Coronary artery (tissue), 2 donors: Measurements from ENCODE around the gene MAST3.

Experiments
- DNase-seq: peaks from one replicate; pipeline ENCODE4 v3.0.0-alpha.2; 2017; ENCODE audit warnings: low spot score
- H3K27ac ChIP-seq, 2 donors: fragments of 200-600 bp; sonication (generic); one replicate each; pipeline ENCODE4 v1.5.1; 2016 to 2019
- H3K4me3 ChIP-seq: fragments of 200-600 bp; sonication (generic); 2 replicates; pipeline ENCODE4 v1.5.1; 2016; ENCODE audit warnings: mild to moderate bottlenecking, moderate library complexity
- TF ChIP-seq, protein P1 (sequence below): fragments of 200-600 bp; sonication (generic); IDR thresholded peaks from one replicate; pipeline ENCODE4 v1.5.1; 2019; ENCODE audit warnings: antibody characterized with exemption

Gene MAST3

DNA sequence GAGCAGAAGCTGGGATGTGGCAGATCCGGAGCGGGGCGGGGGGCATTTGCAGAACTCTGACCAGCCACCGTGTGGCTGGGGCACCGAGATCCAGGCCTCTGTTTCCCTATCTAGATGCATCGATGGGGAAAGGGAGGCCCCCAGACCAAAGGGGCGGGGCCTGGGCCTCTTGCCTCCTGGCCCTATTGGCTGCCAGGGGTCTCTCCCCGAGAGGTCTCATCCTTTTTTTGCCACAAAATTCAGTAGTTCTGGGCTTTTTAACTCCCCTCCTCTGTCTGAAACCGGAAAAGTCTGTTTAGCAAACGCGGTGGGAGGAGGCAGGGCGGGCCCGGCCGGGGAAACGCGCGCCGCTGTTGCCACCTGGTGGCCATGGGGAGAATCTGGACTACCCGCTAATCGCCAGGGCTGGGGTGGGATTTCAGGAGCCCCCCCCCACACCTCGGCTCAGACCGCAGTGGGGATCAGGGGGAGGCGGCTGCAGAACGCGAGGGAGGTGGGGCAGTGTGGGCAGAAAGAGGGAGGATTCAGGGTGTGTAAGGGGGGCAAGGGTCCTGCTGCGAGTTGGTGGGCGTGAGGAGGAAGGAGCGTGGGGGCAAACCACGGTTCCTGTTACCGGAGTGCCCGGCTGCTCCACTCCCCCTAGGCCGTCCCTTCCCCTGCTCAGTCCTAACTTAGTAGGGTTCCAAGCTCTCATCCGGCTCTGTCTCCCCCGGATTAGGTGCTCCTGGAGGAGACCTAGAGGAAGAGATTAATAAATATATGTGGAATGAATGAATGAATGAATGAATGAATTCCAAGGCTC lies 39.2 kb upstream of the MAST3 start:
- Histone ChIP-seq H3K4me3 (peak overlapping the region; percentile 47), H3K27ac (peak overlapping the region; percentile 70 to 91)
- TF ChIP-seq, protein P1, sequence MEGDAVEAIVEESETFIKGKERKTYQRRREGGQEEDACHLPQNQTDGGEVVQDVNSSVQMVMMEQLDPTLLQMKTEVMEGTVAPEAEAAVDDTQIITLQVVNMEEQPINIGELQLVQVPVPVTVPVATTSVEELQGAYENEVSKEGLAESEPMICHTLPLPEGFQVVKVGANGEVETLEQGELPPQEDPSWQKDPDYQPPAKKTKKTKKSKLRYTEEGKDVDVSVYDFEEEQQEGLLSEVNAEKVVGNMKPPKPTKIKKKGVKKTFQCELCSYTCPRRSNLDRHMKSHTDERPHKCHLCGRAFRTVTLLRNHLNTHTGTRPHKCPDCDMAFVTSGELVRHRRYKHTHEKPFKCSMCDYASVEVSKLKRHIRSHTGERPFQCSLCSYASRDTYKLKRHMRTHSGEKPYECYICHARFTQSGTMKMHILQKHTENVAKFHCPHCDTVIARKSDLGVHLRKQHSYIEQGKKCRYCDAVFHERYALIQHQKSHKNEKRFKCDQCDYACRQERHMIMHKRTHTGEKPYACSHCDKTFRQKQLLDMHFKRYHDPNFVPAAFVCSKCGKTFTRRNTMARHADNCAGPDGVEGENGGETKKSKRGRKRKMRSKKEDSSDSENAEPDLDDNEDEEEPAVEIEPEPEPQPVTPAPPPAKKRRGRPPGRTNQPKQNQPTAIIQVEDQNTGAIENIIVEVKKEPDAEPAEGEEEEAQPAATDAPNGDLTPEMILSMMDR = peak; percentile 97
- DNase-seq = peak; percentile 86

DNA sequence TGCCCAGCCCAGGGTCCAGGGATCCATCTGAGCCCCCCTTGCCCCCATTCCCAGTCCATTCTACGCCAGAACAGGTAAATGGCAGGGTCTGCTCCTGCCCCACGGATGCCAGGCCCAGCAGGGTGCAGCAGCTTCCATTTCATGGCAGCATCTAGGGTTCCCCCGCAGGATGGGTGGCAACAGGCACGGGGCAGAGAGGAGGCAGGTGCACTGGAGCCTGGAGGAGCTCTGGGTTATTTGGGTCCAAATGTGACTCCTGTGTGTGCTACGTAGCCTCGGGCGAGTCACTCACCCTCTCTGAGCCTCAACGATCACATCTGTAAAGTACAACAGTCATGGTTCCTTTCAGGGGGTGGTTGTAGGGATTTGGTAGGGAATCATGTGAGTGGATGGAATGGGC lies 38.3 kb upstream of the MAST3 start:
- no peak for DNase-seq
- TF ChIP-seq, protein P1 = no peak
- no peak overlapping the region for H3K4me3 ChIP-seq
- no peak overlapping the region for H3K27ac ChIP-seq

DNA sequence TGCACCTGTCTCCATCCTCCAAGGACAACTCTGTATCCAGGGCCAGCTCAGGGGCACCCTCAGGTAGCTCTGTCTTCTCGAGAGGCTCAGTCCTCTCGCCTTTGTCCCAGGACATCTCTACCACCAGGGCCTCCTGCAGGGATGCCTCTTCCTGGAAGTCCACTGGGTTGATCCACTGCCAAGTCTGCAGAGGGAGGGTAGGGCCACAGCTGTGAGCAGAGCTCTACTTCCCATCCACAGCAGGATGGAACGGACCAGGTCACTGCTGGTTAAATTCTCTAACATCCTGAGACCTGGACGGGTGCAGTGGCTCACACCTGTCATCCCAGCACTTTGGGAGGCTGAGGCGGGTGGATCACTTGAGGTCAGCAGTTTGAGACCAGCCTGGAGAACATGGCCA lies 37.7 kb upstream of the MAST3 start:
- Histone ChIP-seq H3K27ac (no peak overlapping the region), H3K4me3 (no peak overlapping the region)
- TF ChIP-seq, protein P1 = no peak
- no peak for DNase-seq

DNA sequence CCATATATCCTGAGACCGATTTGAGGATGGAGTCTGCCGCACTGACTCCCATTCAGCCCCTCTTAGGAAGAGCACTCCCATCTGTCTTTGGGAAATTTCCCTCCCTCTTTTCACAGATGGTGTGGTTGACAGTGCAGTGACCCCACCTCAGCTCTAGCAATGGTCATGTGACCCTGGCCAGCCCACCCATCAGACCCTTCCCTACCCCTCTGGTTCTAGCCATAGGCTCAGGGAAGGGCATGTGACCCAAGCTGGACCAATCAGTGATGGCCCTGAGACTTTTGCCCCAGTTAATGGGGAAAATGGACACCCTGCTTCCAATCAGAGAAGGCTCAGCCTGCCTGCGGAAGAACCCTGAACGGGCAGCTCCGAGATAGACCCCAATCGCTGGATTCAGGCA lies 37.1 kb upstream of the MAST3 start:
- no peak overlapping the region for H3K4me3 ChIP-seq
- TF ChIP-seq, protein P1 = no peak
- no peak for DNase-seq
- H3K27ac ChIP-seq = no peak overlapping the region

DNA sequence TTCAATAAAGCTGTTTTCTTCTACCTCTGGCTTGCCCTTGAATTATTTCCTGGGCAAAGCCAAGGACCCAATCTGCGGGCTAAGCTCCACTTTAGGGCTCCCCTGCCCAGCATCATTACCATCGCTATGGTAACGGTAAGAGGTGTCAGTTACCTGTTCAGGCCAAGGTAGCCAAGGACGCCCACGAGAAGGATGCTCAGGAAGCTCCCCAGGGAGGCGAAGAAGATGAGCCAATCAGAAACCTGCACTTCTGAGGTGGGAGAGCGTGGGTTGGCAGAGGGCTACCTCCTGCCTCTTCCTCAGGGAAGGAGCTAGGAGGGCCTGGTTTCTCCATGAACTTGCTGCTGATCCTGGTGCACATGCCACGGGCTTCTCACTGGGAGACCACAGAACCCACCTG lies 35.5 kb upstream of the MAST3 start:
- Histone ChIP-seq H3K4me3 (no peak overlapping the region), H3K27ac (no peak overlapping the region)
- DNase-seq = no peak
- TF ChIP-seq, protein P1 = no peak

DNA sequence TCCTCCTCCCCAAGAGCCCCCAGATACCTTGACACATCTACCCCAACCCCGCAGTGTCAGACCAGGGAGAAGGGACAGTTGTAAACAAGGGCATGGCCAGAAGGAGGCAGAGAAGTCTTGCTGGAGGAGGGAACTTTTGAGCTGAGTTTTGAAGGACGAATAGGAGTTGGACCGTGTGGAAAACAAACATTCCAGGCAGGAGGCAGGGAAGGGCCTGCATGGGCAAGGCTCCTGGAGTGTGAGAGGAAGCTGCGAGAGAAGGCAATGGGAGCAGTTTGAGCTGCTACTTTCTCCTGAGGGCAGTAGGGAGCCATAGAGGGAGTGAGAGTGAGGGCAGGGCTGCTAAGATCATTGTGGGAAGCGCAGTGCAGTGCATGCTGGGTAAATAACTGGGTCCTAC lies 34.1 kb upstream of the MAST3 start:
- Histone ChIP-seq H3K27ac (no peak overlapping the region), H3K4me3 (no peak overlapping the region)
- TF ChIP-seq, protein P1 = no peak
- no peak for DNase-seq

DNA sequence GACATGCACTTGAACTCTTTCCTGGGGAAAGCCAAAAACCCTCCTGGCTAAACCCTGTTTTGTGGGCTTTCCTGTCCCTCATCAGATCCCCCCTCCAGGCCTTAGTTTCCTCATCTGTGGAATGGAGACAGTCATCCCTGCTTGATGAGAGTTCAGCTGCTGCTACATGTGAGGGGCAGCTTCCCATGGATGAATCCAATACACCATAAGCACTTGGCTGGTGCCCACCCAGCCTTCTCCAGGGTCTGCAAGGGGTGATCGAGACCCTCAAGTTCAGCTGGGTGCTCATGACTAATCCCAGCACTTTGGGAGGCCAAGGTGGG lies 32.4 kb upstream of the MAST3 start:
- Histone ChIP-seq H3K27ac (no peak overlapping the region), H3K4me3 (no peak overlapping the region)
- no peak for DNase-seq
- TF ChIP-seq, protein P1 = no peak
